ENCODE data around the gene NT5DC1.
A peak's percentile ranks its signal among the peaks of the same experiment; 100 is the strongest.
"Not testable (repeated sequence)": the region's sequence is repeated elsewhere in the genome, so short reads cannot be mapped to it uniquely, and the experiment has no call there.

The NT5DC1 gene

DNA sequence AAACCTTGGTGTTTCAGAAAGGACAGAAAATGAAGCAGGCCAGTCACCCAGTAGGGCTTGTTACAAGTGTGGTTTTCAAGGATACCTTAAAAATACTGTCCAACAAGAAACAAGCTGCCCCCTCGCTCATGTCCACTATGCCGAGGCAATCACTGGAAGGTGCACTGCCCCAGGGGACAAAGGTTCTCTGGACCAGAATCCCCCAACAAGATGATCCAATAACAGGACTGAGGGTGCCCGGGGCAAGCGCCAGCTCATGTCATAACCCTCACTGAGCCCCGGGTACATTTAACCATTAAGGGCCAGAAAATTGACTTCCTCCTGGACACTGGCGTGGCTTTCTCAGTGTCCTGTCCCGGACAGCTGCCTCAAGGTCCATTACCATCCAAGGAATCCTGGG, 6.6 kb upstream of the NT5DC1 start:
- no peak for FAIRE-seq

DNA sequence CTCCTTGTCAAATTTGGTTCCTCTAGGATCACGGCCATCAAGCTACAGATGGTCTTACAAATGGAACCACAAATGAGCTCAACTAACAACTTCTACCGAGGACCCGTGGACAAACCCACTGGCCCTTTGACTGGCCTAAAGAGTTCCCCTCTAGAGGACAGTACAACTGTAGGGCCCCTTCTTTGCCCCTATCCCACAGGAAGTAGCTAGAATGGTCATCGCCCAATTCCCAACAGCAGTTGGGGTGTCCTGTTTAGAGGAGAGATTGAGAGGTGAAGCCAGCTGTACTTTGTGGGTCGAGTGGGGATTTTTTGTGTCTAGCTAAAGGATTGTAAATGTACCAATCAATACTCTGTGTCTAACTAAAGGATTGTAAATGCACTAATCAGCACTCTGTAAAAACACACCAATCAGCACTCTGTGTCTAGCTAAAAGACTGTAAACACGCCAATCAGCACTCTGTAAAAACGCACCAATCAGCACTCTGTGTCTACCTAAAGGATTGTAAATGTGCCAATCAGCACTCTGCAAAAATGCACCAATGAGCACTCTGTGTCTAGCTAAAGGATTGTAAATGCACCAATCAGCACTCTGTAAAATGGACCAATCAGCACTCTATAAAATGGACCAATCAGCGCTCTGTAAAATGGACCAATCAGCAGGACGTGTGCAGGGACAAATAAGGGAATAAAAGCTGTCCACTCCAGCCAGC, 4.4 kb upstream of the NT5DC1 start:
- not testable (repeated sequence) for FAIRE-seq

DNA sequence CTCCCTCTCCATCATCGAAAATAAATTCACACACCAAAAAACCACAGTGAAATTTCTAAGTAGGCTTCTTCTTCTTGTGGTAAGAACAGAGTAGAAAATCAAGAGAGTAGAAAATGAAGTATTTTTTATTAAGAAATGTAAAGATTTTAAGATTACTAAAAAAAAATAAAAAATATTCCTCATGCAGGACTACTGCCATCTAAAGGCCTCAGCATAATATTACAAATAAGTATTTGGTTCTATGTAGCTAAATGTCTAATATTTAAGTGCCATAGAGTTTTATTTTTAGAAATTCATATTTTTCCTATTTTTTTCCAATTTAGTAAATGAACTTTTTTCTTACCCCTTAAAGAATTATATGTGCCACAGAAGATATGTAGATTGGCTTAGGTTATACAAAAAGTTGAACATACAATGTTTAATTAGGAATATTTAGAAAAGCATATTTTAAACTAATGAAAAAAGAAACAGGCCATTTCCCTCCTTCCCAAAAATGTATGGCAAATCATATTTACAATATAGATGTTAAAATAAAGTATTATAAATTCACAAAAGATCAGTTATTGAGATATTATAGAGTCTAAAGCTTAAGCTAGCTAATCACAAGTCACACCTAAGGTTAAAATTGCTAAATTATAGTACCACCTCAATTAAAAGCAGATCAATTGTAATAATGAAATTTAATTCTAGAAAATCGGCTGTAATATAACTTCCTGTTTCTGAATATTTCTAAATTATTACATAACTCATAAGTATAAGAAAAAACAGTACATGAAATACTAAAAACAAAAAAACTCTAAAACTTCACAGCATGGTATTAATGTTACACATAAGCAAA, 3.5 kb upstream of the NT5DC1 start:
- peak; percentile 94 for FAIRE-seq

DNA sequence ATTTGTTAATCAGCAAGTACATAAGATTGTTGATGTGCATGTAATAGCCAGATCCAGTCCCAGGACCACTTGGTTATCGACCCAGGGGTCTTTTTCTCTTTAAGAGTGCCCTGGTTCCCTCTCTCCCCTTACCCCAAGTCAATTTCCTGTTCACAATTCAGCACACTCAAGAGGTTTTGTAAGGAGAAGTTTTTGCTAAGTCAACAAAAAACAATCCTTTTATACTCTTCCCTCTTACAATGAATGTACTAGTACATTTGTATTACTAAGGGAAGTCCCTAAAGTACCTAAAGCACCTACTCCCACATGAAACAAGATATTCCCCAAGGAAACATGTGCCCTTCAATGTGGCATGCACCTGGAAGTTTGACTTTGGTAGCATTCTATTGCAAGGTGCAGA, 1.6 kb upstream of the NT5DC1 start:
- FAIRE-seq, result no peak

DNA sequence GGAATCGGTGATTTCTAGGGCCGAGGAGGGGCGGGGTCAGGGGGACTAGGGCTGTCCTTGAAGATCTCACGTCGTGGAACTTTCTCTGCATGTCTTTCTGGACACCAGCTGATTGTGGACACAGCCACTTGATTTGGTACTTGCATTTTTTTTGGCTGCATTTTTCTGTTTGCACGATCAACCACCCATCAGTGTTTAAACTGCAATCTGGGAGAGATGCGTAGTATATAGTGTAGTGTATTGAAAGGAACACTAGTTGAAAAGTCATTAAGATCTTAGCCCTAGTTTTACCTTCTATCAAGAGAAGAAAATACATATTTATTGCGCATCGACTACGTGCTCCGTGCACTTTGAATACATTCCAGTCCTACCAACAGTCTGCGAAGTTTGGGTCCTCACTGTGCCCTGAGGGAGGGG, 657 bp downstream of the NT5DC1 start:
- FAIRE-seq, result no peak

DNA sequence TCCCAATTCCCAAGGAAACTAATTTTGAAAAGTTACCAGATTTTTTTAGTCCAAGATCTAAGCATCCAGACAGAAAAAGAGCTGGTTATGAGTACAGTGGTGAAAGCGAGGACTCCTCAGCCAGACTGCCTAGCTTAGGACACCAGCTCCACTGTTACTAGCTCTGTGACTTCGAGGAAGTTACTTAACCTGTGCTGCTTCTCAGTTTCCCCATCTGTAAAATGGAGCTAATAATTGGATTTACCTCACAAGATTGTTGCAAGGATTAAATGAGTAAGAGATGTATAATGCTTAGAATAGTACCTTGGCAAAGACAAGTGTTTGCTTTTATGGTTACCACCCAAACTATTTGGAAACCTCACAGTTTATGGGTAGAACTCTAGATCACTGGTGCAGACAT, 1.1 kb downstream of the NT5DC1 start:
- no peak for FAIRE-seq

DNA sequence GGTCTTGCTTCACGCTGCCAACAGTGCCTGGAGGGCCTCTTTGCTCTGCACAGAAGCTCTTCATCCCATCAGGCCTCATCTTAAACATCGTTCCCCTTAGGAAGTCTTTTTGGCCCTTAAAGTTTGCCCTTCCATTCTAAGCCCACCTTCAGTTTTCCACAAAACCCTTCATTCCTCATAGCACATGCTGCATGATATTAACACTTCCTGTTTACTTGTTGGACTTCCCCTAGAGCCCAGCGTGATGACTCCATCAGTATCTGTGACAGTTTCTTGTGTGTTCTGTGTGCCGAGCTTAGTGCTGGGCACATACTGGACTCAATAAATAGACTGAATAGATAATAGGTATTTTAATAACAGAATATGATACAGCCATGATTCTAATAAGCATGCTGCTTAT, 2.2 kb downstream of the NT5DC1 start:
- FAIRE-seq, result no peak

DNA sequence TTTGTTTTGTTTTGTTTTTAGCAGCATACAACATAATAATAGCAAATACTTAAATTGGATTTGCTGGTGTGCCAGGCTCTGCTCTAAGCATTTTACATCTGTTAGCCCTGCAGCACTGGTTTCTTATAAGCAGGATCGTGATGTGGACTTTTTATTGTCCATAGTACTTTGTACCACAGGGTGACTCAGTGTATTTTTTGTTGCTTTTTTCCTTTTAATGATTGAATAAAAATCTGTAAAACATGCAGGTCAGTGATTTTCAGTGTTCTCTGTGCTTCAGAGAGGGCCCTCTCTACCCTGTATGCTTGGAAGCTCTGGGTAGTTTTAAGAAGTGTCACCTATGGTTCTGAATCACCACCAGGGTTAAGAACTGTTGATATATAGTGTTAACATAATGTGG, 4.0 kb downstream of the NT5DC1 start:
- no peak for FAIRE-seq

DNA sequence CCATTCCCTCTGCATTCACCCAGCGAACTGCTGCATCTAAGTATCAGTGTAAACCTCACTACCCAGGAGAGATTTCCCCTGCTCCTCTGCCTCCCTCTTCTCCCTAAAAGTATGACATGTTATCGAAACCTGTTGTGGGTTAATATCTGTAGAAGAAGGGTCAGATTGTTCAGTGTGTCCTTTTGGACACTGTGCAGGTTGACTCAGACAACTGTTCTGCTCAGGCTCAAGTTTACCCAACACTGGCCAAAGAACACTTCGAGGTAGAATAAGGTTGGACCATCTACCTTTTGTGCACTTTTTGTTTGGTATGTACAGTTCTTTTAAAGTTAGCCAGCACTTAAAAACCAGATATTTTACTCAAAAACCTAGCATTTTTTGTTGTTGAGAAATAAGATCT, 4.6 kb downstream of the NT5DC1 start:
- no peak for FAIRE-seq

DNA sequence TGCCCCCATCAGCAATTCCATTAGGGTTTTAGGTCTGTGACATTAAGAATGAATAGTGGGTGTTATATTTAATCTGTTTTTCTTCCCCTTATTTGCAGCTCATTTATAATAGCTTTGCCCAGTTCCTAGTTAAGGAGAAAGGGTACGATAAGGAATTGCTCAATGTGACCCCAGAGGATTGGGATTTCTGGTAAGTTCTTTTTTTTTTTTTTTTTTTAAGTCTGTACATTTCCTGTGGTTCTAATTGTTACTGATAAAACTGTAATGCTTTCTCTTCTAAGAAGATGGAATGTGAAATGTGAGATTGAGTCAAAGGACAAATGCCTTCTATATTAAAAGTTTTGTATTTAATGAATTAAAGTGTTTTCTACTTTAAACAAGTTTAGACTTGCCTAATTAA, 5.5 kb downstream of the NT5DC1 start:
- peak; percentile 19 for FAIRE-seq

DNA sequence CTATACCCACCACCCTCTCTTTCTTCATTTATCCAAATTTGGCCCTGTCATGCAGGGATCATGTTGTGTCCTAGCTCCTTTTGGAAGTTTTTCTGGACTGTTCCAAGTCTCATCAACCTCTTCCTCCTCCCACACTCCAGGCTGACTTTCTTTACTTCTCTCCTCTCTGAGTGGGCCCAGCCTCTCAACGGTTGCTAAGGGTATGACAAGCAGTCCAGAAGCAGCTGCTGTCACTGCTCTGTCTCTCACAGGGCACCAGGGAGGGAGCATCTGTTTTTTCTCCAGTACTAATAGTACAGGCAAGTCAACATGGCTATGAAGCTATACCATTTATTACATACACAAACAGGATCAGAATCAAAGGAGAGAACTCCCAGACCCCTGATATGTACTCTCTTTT, 8.2 kb downstream of the NT5DC1 start:
- FAIRE-seq, result no peak

DNA sequence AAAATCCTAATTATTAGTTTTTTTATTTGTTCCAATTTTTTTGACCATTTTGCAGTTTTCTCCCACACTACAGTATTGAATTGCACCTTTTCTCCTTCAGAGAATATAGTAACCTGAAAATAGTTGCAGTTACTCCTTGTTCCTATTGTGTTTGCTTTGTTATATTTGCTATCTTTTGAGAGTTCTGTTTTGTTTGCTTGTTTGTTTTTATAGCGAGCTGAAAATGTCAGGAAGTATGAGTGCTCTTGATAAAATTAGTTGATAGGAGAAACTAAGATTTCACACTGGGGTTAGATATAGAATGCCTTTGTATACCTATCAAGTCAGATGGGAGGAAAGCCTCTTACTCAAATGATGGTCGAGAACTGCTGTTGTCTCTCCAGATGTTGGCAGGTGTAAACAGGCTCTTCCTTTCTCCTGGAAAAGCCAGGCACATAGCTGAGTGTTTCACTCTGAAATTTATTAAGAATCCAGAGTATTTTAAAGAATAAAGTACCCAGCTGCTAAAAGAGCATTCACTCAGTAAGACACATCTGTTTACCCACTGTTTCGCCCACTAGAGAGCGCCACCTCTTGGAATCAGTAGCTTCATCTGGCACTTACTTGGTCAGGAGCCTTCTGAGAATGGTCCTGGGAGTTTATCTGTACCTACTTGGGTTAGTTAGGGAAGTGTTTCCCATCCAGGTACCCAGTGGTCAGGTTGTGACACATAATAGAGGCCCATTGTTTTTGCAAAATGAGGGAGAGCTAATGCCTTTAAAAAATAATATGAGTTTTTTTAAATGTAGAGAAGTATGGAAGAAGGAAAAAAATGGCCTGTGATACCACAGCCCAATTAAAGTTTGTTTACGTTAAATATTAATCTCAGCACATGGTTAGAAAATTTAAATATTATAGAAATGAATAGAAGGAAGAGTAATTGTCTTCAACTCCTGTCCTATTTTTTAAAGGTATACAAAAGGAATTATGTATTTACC, 11.2 kb downstream of the NT5DC1 start:
- no peak for FAIRE-seq

DNA sequence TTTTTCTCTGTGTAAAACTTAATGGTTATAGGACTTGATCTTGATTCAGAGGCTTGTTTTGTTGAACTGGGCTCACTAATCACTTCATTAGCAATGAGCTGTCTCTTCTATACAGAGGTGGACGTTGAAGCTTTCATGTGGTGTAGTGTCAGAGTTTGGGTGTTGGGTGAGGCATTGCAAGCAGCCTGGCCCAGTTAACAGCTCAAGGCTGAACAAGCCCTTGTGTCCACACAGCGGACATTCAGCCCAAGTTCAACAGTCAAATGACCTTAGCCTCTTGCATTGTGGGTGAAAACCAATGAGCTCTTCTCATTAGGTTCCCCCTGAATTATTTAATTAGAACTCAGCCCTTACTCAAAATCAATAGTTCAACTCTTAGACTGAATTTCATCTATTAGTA, 12.7 kb downstream of the NT5DC1 start:
- FAIRE-seq, result no peak

DNA sequence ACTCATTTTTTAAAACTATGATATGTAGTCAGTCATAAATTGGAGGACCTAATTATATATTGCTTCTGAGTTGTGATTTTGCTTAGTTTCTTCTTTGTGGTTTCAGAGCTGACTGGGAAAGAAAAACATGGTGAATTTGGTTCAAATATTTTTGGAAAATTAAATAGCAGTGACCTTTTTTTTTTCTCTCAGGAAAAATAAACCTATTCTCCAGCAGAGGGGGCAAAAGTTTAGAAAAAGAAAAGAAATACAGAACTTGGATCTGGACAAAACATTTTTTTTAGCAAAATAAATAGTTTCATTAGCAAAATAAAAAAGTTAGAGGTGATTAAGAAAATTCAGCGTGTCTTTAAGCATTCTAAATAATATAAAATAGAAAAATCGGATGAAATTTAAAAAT, 15.1 kb downstream of the NT5DC1 start:
- peak; percentile 92 for FAIRE-seq

DNA sequence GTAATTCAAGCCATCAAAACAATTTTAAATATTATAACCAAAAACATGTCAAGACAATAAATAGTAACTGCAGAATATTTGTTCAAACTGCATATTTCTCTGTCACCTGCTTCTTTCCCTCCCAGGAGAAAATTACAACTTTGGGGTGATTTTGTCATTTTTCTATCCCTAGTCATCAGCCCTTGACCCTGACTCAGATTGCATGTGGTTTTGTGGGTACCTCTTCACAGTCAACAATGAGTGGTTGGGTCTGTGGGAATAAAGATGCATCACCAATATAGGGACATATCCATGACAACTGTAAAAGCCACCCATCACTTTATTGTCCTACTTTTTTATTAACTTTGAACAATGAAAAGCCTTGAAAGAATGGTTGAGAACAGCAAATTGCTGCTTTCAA, 18.0 kb downstream of the NT5DC1 start:
- no peak for FAIRE-seq

DNA sequence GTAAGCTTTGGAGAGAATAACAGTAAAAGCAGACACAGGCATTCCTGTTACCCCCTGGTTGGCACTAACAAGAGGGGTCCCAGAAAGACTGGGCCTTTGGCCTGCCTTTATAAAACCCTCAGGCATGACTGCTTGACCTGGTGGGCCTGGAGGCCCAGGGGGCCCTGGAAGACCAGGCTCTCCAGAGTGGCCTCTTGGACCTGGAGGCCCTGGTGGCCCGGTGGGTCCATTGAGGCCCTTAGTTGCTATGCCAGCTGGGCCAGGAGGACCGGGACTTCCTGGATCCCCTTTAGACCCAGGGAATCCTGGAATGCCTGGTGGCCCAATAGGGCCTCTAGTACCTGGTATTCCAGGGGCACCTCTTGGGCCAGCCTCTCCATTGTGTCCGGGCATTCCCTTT, 19.8 kb downstream of the NT5DC1 start:
- no peak for FAIRE-seq

DNA sequence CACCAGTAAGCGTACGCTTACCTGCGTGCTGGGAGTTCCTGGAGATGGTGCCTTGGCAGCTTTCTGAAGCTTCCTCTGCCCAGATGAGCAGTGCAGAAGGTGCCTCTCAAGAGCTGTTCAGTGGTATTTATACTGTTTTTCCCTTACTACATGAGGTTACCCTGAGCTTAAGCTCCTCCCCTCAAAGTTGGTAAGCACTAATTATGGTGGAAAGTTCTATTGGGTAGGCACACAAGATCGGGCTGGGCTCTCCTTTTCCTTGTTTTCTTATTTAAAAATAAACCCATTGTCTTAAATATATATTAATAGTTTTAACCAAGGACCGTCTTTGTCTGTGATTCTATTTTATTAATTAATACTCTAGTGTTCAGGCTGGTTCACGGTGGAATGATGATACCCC, 25.4 kb downstream of the NT5DC1 start, which contains the start of gene COL10A1:
COL10A1 (minus strand) TSS at position 101 of the 400 bp plus-strand sequence. CDS start 640 bp downstream, outside the sequence.
- FAIRE-seq, result no peak

DNA sequence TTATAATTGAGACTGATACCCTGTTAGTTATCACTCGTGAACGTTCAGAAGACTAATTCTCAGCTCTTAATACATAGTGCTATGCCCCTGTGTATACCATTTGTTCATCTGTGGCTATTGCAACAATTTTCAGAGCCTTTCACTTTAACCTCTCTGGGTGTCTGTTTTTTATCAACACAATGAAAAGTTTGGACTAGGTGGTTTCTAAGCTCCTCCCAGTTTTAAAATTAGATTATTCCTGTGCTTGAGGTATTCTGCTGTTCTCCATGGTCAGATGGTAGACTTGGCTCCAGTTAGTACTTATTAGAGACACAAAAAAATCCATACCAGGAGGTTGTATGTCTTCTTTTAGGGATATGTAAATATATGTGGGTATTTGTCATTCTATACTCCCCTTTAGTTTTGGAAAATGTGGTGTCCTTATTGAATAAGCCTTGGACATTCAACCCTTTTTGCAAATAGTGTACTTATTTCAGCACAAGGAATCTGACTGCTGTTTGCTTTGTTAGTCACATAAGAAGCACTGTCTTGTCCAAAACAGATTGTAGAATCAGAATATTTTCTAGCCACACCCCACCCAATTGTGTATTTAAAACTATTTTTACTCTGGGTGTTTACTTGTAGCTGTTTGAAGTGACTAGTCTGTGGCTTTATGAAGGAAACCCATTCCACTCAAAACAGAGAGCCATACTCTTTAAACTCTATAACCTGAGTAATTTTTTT, 27.3 kb downstream of the NT5DC1 start:
- FAIRE-seq, result no peak

DNA sequence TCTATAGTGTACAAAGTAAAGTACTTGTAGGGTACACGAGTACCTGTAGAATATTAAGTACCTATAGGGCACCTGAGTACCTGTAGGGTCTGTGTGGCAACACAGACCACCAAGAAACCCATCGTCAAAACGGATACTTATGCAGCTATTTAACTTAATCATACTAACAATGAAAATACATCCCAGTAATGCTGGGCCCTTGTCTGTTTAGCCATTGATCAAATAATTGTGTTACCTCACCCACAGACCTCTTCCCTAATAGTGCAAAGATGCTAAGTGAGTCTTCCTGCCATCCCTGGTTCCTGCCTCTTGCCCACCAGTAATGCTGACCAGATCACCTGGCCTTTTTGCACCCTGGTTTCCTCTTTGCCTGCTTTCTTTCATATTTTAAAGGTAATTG, 32.8 kb downstream of the NT5DC1 start:
- FAIRE-seq, result no peak

DNA sequence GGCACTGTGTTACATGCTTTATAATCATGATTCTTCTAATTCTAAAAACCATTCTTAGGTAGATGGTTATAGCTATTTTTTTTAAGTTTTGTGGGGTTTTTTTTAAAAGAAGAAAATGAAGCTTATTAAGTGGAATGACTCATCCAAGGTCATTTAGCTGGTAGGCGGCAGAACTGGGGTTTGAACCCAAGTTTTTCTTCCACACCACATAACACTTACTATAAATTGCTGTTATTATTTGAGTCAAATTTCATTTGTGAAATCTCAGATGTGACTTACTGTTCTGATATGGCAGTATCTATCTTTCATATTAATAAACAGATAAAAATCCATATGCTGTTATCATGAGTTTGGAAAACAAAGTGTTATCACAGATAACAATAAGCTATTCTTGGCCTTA, 35.7 kb downstream of the NT5DC1 start:
- no peak for FAIRE-seq

DNA sequence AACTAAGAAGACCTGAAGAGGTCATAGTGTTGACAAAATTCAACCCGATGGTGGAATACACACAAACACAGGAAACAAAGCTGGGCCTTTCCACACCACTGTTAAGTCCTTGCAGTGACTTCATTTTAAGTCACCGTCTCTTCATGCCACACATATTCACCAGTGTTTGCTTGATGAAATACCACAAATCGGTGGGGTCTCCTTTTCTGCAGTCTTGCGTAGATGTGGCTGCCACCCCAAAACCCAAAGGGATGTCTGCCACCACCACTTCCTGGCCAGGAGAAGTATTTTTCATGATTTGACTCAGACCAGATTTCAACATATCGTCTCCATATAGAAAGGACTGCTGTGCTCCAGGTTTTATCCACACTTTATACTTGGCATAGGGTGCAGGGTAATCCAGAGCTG, 36.3 kb downstream of the NT5DC1 start:
- FAIRE-seq, result no peak

DNA sequence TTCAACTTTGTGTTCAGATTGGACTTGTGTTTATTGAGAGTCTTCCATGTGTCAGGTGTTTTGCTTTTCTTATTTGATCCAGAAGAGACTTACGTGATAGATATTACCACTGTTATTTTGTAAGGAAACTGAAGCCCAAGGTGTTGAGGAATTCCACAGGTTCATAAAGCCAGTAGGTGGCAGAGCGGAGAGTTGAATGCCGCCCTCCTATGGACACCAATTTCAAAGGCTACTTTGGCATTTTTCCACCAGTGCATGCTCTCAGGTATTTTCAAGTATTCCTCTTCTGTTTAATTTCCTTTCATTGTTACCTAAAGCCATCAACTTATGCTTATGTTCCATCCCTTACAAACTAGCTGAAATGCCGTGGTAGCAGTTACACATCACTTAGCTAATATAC, 39.3 kb downstream of the NT5DC1 start:
- no peak for FAIRE-seq
